H9 (cell line): ENCODE measurements around the gene CACNA2D3. TPM values are rescaled to one million over a fixed set of nuclear protein-coding genes. Genes with fewer than 3 reads are reported as not detected.

ENCODE experiments used
- DNase-seq: peaks from one replicate; pipeline ENCODE4 v3.0.0-alpha.2; 2017
- H2AFZ ChIP-seq: one replicate; pipeline ENCODE4 v1.6.1; 2013; ENCODE audit warnings: mild to moderate bottlenecking, low read length, control low read depth, moderate library complexity
- H2AK5ac ChIP-seq: 2 replicates; pipeline ENCODE4 v1.6.1; 2013; ENCODE audit warnings: low read length, control low read depth, mixed read lengths; ENCODE audit not compliant: insufficient read length
- H2BK120ac ChIP-seq: one replicate; pipeline ENCODE4 v1.6.1; 2013; ENCODE audit warnings: low read depth, mild to moderate bottlenecking, low read length, control low read depth, inconsistent platforms; ENCODE audit not compliant: poor library complexity, severe bottlenecking
- H2BK12ac ChIP-seq: 2 replicates; pipeline ENCODE4 v1.6.1; 2013; ENCODE audit warnings: low read length, control low read depth, mixed read lengths, low read depth; ENCODE audit not compliant: insufficient read length
- H2BK15ac ChIP-seq: 2 replicates; pipeline ENCODE4 v1.6.1; 2013; ENCODE audit warnings: low read depth, low read length, control low read depth
- H2BK20ac ChIP-seq: one replicate; pipeline ENCODE4 v1.6.1; 2013; ENCODE audit warnings: low read depth, mild to moderate bottlenecking, low read length, control low read depth, inconsistent platforms; ENCODE audit not compliant: poor library complexity, severe bottlenecking
- H2BK5ac ChIP-seq: 2 replicates; pipeline ENCODE4 v1.6.1; 2013; ENCODE audit warnings: low read length, control low read depth, mixed read lengths; ENCODE audit not compliant: insufficient read length
- H3K14ac ChIP-seq: 2 replicates; pipeline ENCODE4 v1.6.1; 2013; ENCODE audit warnings: low read length, control low read depth; ENCODE audit not compliant: insufficient read depth
- H3K18ac ChIP-seq: 2 replicates; pipeline ENCODE4 v1.6.1; 2013; ENCODE audit warnings: low read depth, mild to moderate bottlenecking, mixed read lengths, low read length, control low read depth; ENCODE audit not compliant: insufficient read length
- H3K23ac ChIP-seq: 2 replicates; pipeline ENCODE4 v1.6.1; 2013; ENCODE audit warnings: low read length, control low read depth, mixed read lengths, low read depth; ENCODE audit not compliant: insufficient read length
- H3K23me2 ChIP-seq: 2 replicates; pipeline ENCODE4 v1.6.1; 2013; ENCODE audit warnings: low read depth, mild to moderate bottlenecking, mixed read lengths, low read length, control low read depth; ENCODE audit not compliant: insufficient read length, poor library complexity, severe bottlenecking
- H3K27ac ChIP-seq: 2 replicates; pipeline ENCODE4 v1.5.1; 2013; ENCODE audit warnings: low read length, control low read depth, mixed read lengths, low read depth; ENCODE audit not compliant: insufficient read length
- H3K27me3 ChIP-seq: 2 replicates; pipeline ENCODE4 v1.6.1; 2013; ENCODE audit warnings: low read length, control low read depth, inconsistent platforms; ENCODE audit not compliant: insufficient read depth
- H3K4ac ChIP-seq: 2 replicates; pipeline ENCODE4 v1.6.1; 2013; ENCODE audit warnings: low read depth, mild to moderate bottlenecking, control low read depth, inconsistent platforms, low read length, moderate library complexity
- H3K4me1 ChIP-seq: 2 replicates; pipeline ENCODE4 v1.6.1; 2013; ENCODE audit warnings: low read length, control low read depth, inconsistent platforms; ENCODE audit not compliant: insufficient read depth
- H3K4me2 ChIP-seq: 2 replicates; pipeline ENCODE4 v1.6.1; 2013; ENCODE audit warnings: low read length, control low read depth, mixed read lengths; ENCODE audit not compliant: insufficient read length, insufficient read depth
- H3K56ac ChIP-seq: 2 replicates; pipeline ENCODE4 v1.6.1; 2013; ENCODE audit warnings: low read depth, mild to moderate bottlenecking, mixed read lengths, low read length, control low read depth; ENCODE audit not compliant: insufficient read length
- H3K79me1 ChIP-seq: 2 replicates; pipeline ENCODE4 v1.6.1; 2013; ENCODE audit warnings: low read depth, mild to moderate bottlenecking, moderate library complexity, low read length, control low read depth, inconsistent platforms; ENCODE audit not compliant: insufficient read depth, poor library complexity, severe bottlenecking
- H3K79me2 ChIP-seq: 2 replicates; pipeline ENCODE4 v1.6.1; 2013; ENCODE audit warnings: low read length, control low read depth, inconsistent platforms; ENCODE audit not compliant: insufficient read depth
- H3K9ac ChIP-seq: 2 replicates; pipeline ENCODE4 v1.6.1; 2013; ENCODE audit warnings: low read length, control low read depth, mixed read lengths; ENCODE audit not compliant: insufficient read length; ENCODE audit errors: extremely low read depth
- H3K9me3 ChIP-seq: one replicate; pipeline ENCODE4 v1.6.1; 2013; ENCODE audit warnings: low read depth, low read length, inconsistent platforms; ENCODE audit not compliant: control insufficient read depth
- H3T11ph ChIP-seq: one replicate; pipeline ENCODE4 v1.6.1; 2013; ENCODE audit warnings: mild to moderate bottlenecking, low read length, control low read depth, inconsistent platforms
- H4K20me1 ChIP-seq: one replicate; pipeline ENCODE4 v1.6.1; 2013; ENCODE audit not compliant: control insufficient read depth, insufficient read length, insufficient read depth
- H4K5ac ChIP-seq: 2 replicates; pipeline ENCODE4 v1.6.1; 2013; ENCODE audit warnings: low read depth, mild to moderate bottlenecking, mixed read lengths, low read length, control low read depth; ENCODE audit not compliant: insufficient read length
- H4K8ac ChIP-seq: replicated peaks from 2 replicates; pipeline ENCODE4 v1.6.1; 2013; ENCODE audit warnings: low read length, control low read depth, mixed read lengths, low read depth; ENCODE audit not compliant: insufficient read length
- H4K91ac ChIP-seq: 2 replicates; pipeline ENCODE4 v1.6.1; 2013; ENCODE audit warnings: low read depth, mild to moderate bottlenecking, moderate library complexity, mixed read lengths, low read length, control low read depth; ENCODE audit not compliant: insufficient read length
- H3K27ac Mint-ChIP-seq, 3 experiments: 2 replicates in 2 of 3; 3 replicates in 1 of 3; pipeline ENCODE4 v1.8.0; 2020 to 2021; ENCODE audit warnings: mixed read lengths in 3 of 3, mild to moderate bottlenecking in 1 of 3, moderate library complexity in 1 of 3
- H3K27me3 Mint-ChIP-seq: 2 replicates; pipeline ENCODE4 v1.8.0; 2021; ENCODE audit warnings: low read depth, mild to moderate bottlenecking, moderate library complexity, mixed read lengths
- H3K36me3 Mint-ChIP-seq, 3 experiments: 2 replicates in 2 of 3; 3 replicates in 1 of 3; pipeline ENCODE4 v1.8.0; 2020 to 2021; ENCODE audit warnings: low read depth in 3 of 3, mixed read lengths in 3 of 3; ENCODE audit not compliant: insufficient read depth in 1 of 3
- H3K4me1 Mint-ChIP-seq, 2 experiments: 2 replicates each; pipeline ENCODE4 v1.8.0; 2020; ENCODE audit warnings: mixed read lengths in 2 of 2
- H3K4me3 Mint-ChIP-seq, 2 experiments: 2 replicates in 1 of 2; 3 replicates in 1 of 2; pipeline ENCODE4 v1.8.0; 2020 to 2021; ENCODE audit warnings: mild to moderate bottlenecking in 2 of 2, mixed read lengths in 2 of 2, moderate library complexity in 1 of 2
- H3K9me3 Mint-ChIP-seq, 2 experiments: 2 replicates in 1 of 2; 3 replicates in 1 of 2; pipeline ENCODE4 v1.8.0; 2020; ENCODE audit warnings: mild to moderate bottlenecking in 2 of 2, mixed read lengths in 2 of 2, moderate library complexity in 1 of 2
- WGBS: extraction: QIAGEN DNeasy Blood & Tissue Kit; methylation state at CpG from one replicate; pipeline ENCODE4 v1.1.7; 2013; ENCODE audit warnings: missing lambda C conversion rate, low lambda C conversion rate, mixed read lengths; ENCODE audit not compliant: insufficient read length; ENCODE audit errors: extremely low coverage; 5-methylcytosine and 5-hydroxymethylcytosine counted together
- total RNA-seq: library from RNA; stranded (reverse); gene quantifications from 2 replicates; pipeline ENCODE4 v1.2.1, GENCODE V29; 2021
- TF ChIP-seq, protein P1 (sequence below): fragments of 200-600 bp; sonication (generic); conservative IDR thresholded peaks from 3 replicates; pipeline ENCODE4 v1.8.0; 2021; ENCODE audit warnings: antibody characterized with exemption, mild to moderate bottlenecking

Gene CACNA2D3
- total RNA-seq, 1 experiment from 2014 or later: 3.2 TPM

DNA sequence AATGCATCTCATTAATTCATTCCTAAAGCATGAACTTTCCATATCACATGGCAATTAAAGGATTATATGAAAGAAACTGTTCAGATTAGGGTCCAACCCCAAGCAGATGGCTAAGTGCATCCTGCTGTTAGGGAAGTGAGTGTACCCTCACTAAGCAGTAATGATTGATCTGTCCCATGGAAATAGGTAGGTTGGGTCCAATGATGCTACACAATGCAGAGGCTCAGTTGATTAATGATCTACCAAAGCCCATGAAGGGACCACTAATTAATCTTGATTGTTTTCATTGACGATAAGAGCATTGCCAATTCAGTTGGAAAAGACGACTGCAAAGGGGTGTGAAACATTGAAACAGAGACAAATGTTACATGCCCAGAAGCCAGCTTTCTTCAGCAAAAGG is 1000.0 kb downstream of the CACNA2D3 start:
- Histone ChIP-seq H3K27me3 (no peaks in the 10 kb centered on the region), H2AFZ (no peak overlapping the region), H4K20me1 (no peaks in the 10 kb centered on the region), H3K4me2 (no peak overlapping the region), H3K9ac (no peak overlapping the region), H3K79me1 (no peaks in the 10 kb centered on the region), H4K5ac (no peak overlapping the region), H2BK20ac (no peak overlapping the region), H2BK15ac (no peak overlapping the region), H3K14ac (no peak overlapping the region), H3K4me1 (no peaks in the 10 kb centered on the region), H3K18ac (no peak overlapping the region), H3K27ac (no peak overlapping the region), H4K8ac (no peak overlapping the region), H4K91ac (no peak overlapping the region), H3K56ac (no peak overlapping the region), H2BK5ac (no peak overlapping the region), H2BK12ac (no peak overlapping the region), H2AK5ac (no peak overlapping the region), H3K79me2 (no peaks in the 10 kb centered on the region), H3K23ac (no peak overlapping the region), H2BK120ac (no peak overlapping the region), H3K9me3 (no peaks in the 10 kb centered on the region), H3K4ac (no peak overlapping the region), H3K23me2 (no peaks in the 10 kb centered on the region), H3T11ph (no peak overlapping the region)
- H3K36me3 Mint-ChIP-seq: no peaks in the 10 kb centered on the region
- H3K4me3 Mint-ChIP-seq: no peak overlapping the region
- H3K27me3 Mint-ChIP-seq: peaks cover 2% of the 10 kb centered on the region; the same call in 1 of the 2 replicates
- no CpG with 5 or more reads among the region's 2 CpGs for WGBS
- TF ChIP-seq, protein P1, sequence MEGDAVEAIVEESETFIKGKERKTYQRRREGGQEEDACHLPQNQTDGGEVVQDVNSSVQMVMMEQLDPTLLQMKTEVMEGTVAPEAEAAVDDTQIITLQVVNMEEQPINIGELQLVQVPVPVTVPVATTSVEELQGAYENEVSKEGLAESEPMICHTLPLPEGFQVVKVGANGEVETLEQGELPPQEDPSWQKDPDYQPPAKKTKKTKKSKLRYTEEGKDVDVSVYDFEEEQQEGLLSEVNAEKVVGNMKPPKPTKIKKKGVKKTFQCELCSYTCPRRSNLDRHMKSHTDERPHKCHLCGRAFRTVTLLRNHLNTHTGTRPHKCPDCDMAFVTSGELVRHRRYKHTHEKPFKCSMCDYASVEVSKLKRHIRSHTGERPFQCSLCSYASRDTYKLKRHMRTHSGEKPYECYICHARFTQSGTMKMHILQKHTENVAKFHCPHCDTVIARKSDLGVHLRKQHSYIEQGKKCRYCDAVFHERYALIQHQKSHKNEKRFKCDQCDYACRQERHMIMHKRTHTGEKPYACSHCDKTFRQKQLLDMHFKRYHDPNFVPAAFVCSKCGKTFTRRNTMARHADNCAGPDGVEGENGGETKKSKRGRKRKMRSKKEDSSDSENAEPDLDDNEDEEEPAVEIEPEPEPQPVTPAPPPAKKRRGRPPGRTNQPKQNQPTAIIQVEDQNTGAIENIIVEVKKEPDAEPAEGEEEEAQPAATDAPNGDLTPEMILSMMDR: no peak
- no peaks in the 10 kb centered on the region for H3K9me3 Mint-ChIP-seq
- DNase-seq: no peak
- H3K27ac Mint-ChIP-seq: no peak overlapping the region
- peaks cover 5 to 6% of the 10 kb centered on the region in 2 experiments for H3K4me1 Mint-ChIP-seq

Other genes with a start within 250 kb of the CACNA2D3 start
- gene ACTR8, start 240.4 kb upstream of the CACNA2D3 start, total RNA-seq: 36.7 and 39.2 TPM in 2 replicates
- gene SELENOK, start 230.7 kb upstream of the CACNA2D3 start, total RNA-seq: 30.3 and 34.6 TPM in 2 replicates